Activated CD8-positive, alpha-beta T cell treated with anti-CD3 and anti-CD28 coated beads for 36 hours (primary cell): ENCODE measurements around the gene CCN6. TPM values are rescaled to one million over a fixed set of nuclear protein-coding genes. Genes with fewer than 3 reads are reported as not detected.

Source experiments
- ATAC-seq: fragments of 200-7000 bp; cut with Tn5 transposase; one replicate; pipeline ENCODE4 v1.10.0; 2021; ENCODE audit warnings: mild to moderate bottlenecking, moderate library complexity
- CTCF ChIA-PET: fragments of 350-600 bp; sonication (Branson Sonifier 250); formaldehyde crosslinking; loops from one replicate; lab custom pipeline; 2021; ENCODE audit warnings: antibody characterized with exemption; lab: Charles Lee
- POLR2A ChIA-PET: fragments of 350-600 bp; sonication (Branson Sonifier 250); formaldehyde crosslinking; loops from one replicate; lab custom pipeline; 2021; ENCODE audit warnings: antibody characterized with exemption; lab: Charles Lee
- DNase-seq: peaks from one replicate; pipeline ENCODE4 v3.0.0-alpha.2; 2020
- H3K27ac Mint-ChIP-seq: one replicate; pipeline ENCODE4 v1.8.0; 2021; ENCODE audit warnings: mild to moderate bottlenecking, mixed read lengths
- H3K27me3 Mint-ChIP-seq: one replicate; pipeline ENCODE4 v1.8.0; 2021; ENCODE audit warnings: mixed read lengths
- H3K36me3 Mint-ChIP-seq: one replicate; pipeline ENCODE4 v1.8.0; 2021; ENCODE audit warnings: low read depth, mixed read lengths
- H3K4me1 Mint-ChIP-seq: one replicate; pipeline ENCODE4 v1.8.0; 2021; ENCODE audit warnings: low read depth, mixed read lengths
- H3K4me3 Mint-ChIP-seq: one replicate; pipeline ENCODE4 v1.8.0; 2021; ENCODE audit warnings: mild to moderate bottlenecking, moderate library complexity, mixed read lengths
- H3K9me3 Mint-ChIP-seq: one replicate; pipeline ENCODE4 v1.8.0; 2021; ENCODE audit warnings: mixed read lengths
- intact Hi-C: fragments of 100-400 bp; cut with micrococcal nuclease; formaldehyde crosslinking; loops from one replicate; pipeline ENCODE4 v1.10.0; 2022
- total RNA-seq, 2 experiments: library from RNA; stranded (reverse); gene quantifications; one replicate each; pipeline ENCODE4 v1.2.3, GENCODE V29; 2021
- TF ChIP-seq, protein P1 (sequence below): fragments of 200-600 bp; IDR thresholded peaks from one replicate; pipeline ENCODE4 v1.8.0; 2022; ENCODE audit warnings: antibody characterized with exemption, mild to moderate bottlenecking

Gene CCN6
- total RNA-seq, 2 experiments from 2014 or later, result not detected

DNA sequence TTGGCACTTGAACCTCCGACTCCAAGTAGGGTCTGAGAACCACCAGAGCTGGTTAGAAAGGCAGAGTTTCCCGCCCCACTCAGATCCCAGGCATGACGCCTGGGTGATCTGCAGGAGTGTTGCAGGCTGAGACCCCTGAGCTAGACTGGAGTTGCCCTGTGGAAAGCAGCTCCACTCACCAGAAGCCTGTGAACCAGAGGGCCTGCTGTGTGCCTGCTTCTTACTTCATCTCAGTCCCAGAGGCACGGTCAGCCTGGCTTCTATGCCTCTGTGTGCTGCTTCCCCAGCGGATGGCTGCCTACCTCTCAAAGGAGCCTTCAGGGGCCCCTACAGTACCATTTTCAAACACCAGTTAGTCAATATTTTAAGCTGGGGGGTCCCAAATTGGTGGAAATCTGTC is 15.6 kb upstream of the CCN6 start:
- TF ChIP-seq, protein P1, sequence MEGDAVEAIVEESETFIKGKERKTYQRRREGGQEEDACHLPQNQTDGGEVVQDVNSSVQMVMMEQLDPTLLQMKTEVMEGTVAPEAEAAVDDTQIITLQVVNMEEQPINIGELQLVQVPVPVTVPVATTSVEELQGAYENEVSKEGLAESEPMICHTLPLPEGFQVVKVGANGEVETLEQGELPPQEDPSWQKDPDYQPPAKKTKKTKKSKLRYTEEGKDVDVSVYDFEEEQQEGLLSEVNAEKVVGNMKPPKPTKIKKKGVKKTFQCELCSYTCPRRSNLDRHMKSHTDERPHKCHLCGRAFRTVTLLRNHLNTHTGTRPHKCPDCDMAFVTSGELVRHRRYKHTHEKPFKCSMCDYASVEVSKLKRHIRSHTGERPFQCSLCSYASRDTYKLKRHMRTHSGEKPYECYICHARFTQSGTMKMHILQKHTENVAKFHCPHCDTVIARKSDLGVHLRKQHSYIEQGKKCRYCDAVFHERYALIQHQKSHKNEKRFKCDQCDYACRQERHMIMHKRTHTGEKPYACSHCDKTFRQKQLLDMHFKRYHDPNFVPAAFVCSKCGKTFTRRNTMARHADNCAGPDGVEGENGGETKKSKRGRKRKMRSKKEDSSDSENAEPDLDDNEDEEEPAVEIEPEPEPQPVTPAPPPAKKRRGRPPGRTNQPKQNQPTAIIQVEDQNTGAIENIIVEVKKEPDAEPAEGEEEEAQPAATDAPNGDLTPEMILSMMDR, result no peak
- Mint-ChIP-seq H3K4me1 (peaks cover 72% of the 10 kb centered on the region), H3K36me3 (no peaks in the 10 kb centered on the region), H3K27ac (peak overlapping the region; percentile 36), H3K4me3 (no peak overlapping the region), H3K27me3 (no peaks in the 10 kb centered on the region), H3K9me3 (no peaks in the 10 kb centered on the region)
- POLR2A ChIA-PET, result interaction anchor here (1.1 to 1.6 kb wide), 2 partner anchors 27 to 245 kb away, joined by 3 to 5 read pairs; no protein-coding TSS in a partner anchor
- DNase-seq, result no peak
- ATAC-seq, result no peak
- CTCF ChIA-PET, result interaction anchor here (0.9 to 7.4 kb wide), 8 partner anchors 10 to 779 kb away, joined by 3 to 80 read pairs (median 8); partner anchors contain the start of gene FYN
- intact Hi-C loops, result no loop called here

DNA sequence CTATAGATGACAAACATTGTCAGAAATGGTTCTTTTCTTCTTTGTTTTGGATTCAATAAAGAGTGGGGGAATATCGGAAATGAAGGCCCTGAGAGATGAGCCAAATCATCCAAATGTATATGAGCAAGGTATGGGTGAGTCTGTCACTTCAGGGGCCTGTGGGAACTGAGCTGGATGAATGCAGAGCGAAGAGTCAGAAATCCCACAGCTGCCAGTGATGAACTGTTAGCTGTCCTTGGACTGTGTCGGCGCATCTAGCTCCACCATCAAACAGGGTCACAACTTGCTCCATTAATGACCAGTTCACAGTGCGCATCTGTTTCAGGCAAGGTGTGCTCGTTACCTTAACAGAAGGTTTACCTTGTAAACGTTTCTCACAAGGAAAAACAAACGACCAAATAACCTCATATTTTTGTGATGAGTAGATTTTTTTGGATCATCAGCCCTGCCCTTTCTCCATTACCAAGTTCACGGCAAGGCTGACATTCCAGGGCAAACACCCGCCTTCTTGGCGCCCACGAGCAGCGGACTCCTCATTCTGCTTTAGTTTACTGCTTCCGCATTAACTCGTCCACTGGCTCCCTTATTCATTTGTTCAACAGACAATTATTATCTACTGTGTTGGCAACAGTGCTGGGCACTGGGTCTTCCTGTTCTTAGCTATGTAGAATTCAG is 15.0 kb upstream of the CCN6 start:
- ATAC-seq (no peak), DNase-seq (no peak)
- no peak overlapping the region for H3K4me3 Mint-ChIP-seq
- H3K27ac Mint-ChIP-seq, result no peak overlapping the region
- no peaks in the 10 kb centered on the region for H3K9me3 Mint-ChIP-seq
- no peaks in the 10 kb centered on the region for H3K36me3 Mint-ChIP-seq
- ChIA-PET POLR2A (interaction anchor here (0.9 to 1.6 kb wide), 4 partner anchors 28 to 338 kb away, joined by 3 to 5 read pairs (median 3); no protein-coding TSS in a partner anchor), CTCF (interaction anchor here (0.9 to 7.4 kb wide), 8 partner anchors 8 to 780 kb away, joined by 3 to 80 read pairs (median 8); partner anchors contain the start of gene FYN)
- intact Hi-C loops, result no loop called here
- H3K27me3 Mint-ChIP-seq, result no peaks in the 10 kb centered on the region
- TF ChIP-seq, protein P1, result no peak
- peaks cover 69% of the 10 kb centered on the region for H3K4me1 Mint-ChIP-seq

DNA sequence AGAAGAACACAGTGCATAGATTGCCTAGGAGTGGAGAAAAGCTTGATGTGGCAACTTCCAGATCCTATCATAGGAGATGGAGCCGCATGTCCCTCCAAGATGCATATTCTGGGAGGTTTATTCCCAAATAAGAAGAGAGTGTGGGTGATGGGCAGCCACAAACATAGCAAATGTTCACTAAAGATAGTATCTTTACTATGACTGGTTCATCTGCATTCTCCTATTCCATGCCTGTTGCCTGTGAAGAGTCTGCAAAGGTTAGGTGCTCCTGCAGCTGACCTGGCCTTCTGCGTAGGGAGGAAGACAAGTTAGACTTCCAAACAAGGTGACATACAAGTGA is 14.5 kb upstream of the CCN6 start:
- no peaks in the 10 kb centered on the region for H3K27me3 Mint-ChIP-seq

DNA sequence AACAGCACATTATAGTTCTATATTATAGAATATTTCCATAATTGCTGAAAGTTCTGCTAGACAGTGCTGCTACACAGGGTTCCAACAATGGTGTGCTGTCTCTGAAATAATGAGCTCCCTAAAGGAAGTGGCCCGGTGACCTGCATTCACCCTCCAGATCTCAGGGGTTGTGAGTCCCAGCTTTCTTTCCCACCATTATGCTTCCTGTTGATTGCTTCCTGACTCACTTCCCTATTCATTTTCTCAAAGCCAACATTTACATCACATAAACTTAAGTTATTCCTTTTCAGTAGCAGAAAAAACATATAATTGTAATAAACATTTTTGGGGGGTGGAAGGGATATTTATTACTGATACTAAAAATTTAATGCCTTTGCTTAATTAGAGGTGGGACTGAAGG is 12.9 kb upstream of the CCN6 start:
- POLR2A ChIA-PET, result interaction anchor here (0.7 to 1.6 kb wide), 8 partner anchors 14 to 330 kb away, joined by 3 to 5 read pairs (median 4); partner anchors contain the start of gene FYN
- Mint-ChIP-seq H3K4me3 (no peak overlapping the region), H3K4me1 (peaks cover 60% of the 10 kb centered on the region), H3K27ac (no peak overlapping the region), H3K27me3 (no peaks in the 10 kb centered on the region), H3K36me3 (no peaks in the 10 kb centered on the region), H3K9me3 (no peaks in the 10 kb centered on the region)
- TF ChIP-seq, protein P1, result no peak
- no peak for ATAC-seq
- intact Hi-C loops, result loop anchor here (5.0 kb wide), 3 partner anchors 49 to 559 kb away; partner anchors contain the start of gene REV3L
- no peak for DNase-seq
- CTCF ChIA-PET, result interaction anchor here (0.9 to 7.4 kb wide), 14 partner anchors 9 to 782 kb away, joined by 3 to 80 read pairs (median 14); a partner anchor contains a TSS

More for the DNA sequence above, 14.5 kb upstream of the CCN6 start:
- H3K4me3 Mint-ChIP-seq, result no peak overlapping the region
- peaks cover 68% of the 10 kb centered on the region for H3K4me1 Mint-ChIP-seq
- intact Hi-C loops, result no loop called here
- H3K27ac Mint-ChIP-seq, result no peak overlapping the region
- DNase-seq (no peak), ATAC-seq (no peak)
- no peaks in the 10 kb centered on the region for H3K36me3 Mint-ChIP-seq
- TF ChIP-seq, protein P1, result no peak
- CTCF ChIA-PET, result interaction anchor here (1.5 to 7.4 kb wide), 7 partner anchors 9 to 780 kb away, joined by 4 to 80 read pairs (median 11); a partner anchor contains a TSS
- no peaks in the 10 kb centered on the region for H3K9me3 Mint-ChIP-seq
- POLR2A ChIA-PET, result interaction anchor here (0.9 to 1.6 kb wide), 5 partner anchors 29 to 338 kb away, joined by 3 to 5 read pairs (median 3); no protein-coding TSS in a partner anchor
